HG03520 (cell line): ENCODE measurements around the gene SPRR1A.

Experiments
- ATAC-seq: cut with Tn5 transposase; IDR thresholded peaks from one replicate; pipeline ENCODE4 v1.9.1; 2021; ENCODE audit warnings: mild to moderate bottlenecking, moderate library complexity; ENCODE audit not compliant: unreplicated experiment

SPRR1A gene, protein sequence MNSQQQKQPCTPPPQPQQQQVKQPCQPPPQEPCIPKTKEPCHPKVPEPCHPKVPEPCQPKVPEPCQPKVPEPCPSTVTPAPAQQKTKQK

DNA sequence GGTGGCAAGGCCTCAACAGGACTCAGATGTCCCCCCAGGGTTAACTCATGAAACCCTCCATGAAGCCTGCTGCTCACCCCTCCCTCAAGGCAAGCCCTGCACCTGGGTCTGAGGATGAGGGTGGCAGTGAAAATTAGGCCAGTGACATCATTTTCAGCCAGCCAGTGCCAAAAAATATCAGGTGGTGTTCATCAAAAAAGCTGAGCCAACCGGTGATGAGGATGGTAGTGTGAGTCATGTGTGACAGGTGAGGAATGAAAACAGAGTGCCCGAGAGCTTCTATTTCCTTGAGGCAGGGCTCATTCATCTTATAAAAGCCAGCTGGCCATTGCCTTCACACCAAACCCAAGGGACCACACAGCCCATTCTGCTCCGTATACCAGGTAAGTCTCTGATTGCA is at the start of gene SPRR1A:
TSS of gene SPRR1A (plus strand) at position 339 of the 400 bp plus-strand sequence. CDS start 1,150 bp downstream, outside the sequence.
- no peak for ATAC-seq

DNA sequence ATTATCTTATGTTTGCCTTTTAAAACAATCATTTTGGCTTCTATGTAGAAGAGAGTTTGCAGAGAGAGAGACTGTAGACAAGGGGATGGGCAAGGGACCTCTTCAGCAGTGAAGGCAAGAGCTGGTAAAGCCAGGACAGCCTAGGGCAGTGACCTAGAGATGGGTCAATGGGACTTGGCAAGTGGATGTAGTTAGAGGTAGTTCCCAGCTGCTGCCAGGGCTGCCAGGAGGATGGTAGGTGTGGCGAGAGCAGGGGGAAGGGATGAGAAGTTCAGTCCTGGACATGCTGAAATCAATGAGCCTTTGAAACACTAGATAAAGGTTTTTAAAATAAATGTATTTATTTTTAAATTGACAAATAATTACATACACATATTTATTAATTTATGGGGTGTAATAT is 43.3 kb upstream of the SPRR1A start:
- no peak for ATAC-seq

DNA sequence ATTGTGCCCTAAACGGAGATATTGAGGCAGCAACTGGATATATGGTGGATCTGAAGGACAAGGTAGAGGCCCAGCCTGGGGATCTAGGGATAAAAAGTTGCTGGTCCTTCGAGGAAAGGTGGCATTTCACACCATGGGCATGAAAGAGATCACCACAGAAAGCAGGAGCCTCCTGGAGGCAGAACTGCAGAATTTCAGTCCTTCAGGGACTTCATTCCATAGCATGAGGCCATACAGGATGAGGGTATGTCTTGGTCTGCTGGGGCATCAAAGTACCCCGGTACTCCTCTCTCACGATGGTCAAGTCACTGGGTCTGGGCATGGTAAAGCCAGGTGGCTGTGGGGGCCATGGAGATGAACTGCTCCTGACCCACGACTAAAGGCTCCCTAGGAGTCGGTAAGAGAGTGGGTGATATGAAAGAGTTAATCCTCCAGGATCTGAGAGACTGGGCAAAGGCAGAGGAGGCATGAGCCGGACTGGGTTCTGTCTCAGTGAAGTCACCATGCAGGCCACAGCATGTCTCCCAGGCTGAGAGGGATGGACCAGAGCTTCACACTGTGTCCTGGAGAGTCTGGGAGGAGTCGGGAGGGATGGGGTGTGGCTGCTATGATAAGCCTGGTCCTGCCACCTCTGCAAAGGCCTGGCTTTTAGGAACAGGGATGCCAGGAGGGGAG is 42.7 kb upstream of the SPRR1A start:
- ATAC-seq = no peak

- no peak for ATAC-seq
Observed at GRCh38 chr1:152942161-152942560, 41.7 kb upstream of the SPRR1A start.

- no peak for ATAC-seq
Observed at GRCh38 chr1:152946248-152946647, 37.6 kb upstream of the SPRR1A start.

- no peak for ATAC-seq
Observed at GRCh38 chr1:152946651-152947256, 37.1 kb upstream of the SPRR1A start, which contains the start of gene SPRR5. SPRR5 (plus strand) TSS chr1:152947206; CDS start chr1:152948555, 1,349 bp downstream.

DNA sequence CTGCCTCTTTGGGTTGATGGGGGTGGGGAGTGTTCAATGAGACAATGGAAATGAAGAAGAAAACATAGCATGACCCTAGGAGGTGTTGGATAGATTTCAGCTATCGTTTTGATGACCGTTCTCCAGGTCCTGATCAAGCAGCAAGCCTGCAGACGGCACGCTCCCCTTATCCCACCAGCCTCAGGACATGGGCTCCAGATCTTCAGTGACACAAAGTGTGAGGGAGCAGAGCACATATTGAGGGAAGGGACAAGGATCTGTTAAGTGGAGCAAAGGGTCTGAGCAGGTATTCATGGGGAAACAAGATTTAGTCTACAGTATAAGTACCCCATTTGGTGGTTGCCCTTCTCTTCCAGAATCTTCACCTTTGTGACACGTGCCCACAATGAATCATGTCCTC is 32.2 kb upstream of the SPRR1A start:
- ATAC-seq = no peak

DNA sequence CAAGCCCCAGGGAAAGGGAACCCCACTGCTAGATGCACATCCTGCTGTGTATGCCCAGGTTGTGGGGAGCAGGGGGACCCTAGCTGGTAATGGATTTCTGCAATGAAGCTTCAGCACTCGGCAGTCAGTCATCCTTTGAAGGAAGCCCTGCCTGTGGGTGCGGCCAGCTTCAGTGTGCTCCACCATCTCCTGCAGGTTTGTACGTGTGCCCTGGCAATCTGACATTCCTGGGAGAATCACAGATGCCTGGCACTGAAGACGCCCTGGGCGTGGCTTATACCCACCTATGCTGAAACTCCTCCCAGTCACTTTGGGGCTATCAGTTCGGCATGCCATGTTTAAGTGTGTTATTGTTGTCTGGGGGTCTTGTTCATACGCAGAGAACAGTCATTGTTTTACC is 30.1 kb upstream of the SPRR1A start:
- no peak for ATAC-seq

DNA sequence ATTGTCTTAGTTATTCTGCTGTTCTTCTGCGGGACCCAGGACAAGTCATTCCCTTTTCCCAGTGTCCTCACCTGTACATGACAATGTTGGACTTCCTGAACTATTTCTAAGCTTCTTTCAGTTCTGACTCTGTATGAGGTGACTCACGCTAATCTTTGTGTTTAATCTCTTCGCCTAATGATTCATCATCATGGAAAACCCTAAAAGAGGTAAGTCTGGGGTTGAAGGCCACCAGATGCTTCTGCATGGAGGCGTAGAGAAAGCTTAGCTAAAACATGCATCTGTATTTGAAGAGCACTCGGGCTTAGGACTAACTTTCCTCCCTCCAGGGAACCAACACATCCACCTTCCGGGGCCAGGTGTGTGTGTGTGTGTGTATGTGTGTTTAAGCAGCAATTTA is 29.4 kb upstream of the SPRR1A start:
- no peak for ATAC-seq

DNA sequence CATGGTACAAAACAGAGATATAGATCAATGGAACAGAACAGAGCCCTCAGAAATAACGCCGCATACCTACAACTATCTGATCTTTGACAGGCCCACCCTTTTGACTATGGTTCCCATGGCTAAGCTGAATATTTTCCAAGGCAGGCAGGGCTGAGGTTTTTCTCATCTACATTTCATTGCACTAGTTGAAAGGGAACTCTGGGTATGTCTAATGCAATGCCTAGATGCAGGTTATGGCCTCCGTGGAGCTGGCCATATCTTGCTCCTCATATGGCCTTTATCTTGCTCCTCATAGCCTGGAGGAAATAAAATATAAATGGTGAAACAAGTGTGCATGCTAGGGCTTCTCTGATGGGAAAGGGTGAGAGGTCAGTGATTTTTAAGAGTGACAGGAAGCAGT is 26.3 kb upstream of the SPRR1A start:
- no peak for ATAC-seq

DNA sequence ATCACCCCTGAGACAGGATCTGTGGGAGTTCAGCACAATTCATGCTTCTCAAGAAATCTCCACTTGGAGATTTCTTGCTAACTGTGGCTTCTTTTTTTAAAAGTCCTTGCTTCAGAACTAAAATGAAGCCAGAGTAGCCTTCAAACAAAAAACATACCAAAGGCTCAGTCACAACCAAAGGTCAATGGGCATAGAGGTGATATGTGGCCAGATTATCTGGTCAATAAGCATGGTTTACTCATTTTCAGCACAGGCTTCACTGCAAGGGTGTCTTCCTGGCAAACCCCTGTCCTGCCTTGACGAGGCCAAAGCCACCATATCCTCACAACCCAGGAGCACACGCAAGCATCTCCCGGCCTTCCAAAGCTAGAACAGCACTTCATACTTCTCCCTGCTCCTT is 24.6 kb upstream of the SPRR1A start:
- ATAC-seq = no peak

DNA sequence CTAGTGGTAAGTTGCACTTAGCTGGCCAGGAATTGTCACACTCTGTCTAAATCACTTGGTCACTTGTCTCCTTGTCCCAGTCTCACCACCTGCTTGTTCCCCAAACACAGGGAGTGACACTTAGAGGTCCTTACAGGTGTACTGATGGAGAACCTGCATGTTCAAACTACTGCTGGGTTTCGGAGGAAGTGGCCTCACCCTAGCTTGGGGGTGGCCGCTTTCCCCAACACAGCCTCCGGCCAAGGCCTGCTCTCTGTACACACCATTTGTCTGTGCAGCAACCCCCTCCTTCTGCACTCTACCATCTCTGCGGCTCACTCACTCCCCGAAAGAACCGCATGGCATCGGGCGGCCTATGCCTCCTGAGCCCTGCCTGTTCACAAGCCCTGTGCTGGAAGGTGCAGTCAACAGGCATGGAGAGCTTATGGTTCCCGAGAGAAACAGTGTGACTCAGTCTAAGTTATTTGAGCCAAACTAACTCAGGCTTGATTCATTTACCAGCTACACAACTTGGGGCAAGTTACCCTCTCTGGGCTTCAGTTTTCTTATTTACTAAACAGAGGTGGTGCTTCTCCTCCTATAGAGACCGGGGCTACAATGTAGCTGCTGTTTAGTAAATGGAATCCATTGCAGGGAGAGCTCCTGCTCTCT is 24.0 kb upstream of the SPRR1A start:
- ATAC-seq = no peak

DNA sequence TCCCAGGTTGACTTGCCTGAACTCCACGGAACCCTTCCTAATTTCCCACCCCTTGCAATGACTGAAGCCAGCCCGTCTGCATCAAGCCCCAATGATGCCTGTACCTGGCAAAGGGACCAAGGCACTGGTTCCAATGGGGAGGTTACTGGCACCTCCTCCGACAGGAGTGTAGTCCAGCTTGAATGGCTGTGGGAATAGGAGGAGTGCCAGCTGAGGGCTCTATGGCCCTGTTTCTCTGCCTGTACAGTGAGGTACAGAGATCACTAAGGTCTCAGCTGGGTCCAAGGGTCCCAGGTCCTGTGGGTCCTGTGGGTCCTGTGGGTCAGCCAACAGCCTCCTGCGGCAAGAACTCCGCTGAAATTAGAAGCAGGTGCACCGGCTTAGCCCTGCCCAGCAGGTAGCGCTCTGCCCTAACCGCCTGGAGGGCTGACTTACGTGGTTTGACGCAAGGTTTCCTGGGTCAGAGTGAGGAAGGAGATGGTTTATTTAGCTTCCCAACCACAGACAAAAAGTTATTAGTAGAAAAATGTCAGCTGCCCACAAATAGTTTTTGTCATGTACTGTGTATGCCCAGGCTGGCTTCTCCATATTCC is 23.3 kb upstream of the SPRR1A start:
- peak; percentile 50 for ATAC-seq

- no peak for ATAC-seq
Observed at GRCh38 chr1:152961226-152961891, 22.5 kb upstream of the SPRR1A start.

GRCh38 chr1:152962876-152963415 is 20.9 kb upstream of the SPRR1A start:
- no peak for ATAC-seq

DNA sequence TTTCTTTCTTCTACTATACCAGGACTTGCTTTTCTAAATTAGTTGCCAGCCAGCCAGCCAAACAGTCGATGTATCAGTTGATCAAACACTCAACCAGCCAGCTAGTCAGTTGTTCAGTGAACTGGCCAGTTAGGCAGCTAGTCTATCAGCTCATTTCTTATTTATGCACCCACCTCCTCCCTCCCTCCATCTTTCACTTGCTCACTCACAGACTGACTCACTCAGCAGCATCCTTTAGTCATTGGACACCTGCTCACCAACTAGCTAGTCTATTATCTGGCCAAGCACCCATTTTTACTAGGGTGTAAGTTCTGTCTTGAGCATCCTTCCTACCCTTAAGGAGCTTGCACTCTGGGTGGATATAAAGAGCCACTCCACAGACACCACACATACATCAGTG is 19.3 kb upstream of the SPRR1A start:
- no peak for ATAC-seq

DNA sequence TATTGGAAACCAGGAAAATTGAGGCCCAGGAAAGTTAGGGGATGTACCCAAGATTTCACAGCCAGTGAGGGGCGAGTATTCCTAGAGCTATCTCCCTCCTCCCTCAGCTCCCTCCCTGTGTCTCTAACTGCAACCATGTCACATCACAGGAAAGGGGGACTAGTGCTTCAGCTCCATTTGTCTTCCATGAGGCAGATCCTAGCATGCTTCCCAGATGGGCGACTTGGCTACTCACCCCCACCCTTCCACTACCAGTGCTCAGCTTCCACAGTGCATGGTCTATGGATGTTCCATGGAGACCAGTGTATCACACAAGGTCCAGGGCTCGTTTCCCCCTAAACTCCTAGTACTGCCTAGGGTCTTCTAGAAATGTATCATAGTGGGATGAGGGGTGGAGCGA is 18.0 kb upstream of the SPRR1A start:
- no peak for ATAC-seq

DNA sequence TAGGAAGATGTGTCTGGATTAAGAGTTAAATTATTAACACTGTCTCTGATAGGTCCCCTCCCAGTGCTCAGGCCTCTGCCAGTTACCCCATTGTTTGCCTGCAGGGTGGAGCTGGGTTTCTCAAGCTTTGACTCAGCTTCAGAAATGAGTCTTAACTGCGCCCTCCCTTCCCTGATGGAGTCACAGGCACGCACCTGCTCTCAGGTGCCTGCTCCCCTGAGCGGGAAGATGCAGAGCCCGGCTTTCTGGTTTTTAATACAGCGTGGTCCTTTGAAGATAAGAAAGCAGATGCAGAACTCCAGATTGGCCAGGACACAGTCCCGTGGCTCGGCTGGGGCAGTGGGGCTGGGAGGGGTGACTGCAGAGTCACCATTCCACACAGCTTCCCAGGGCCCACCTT is 16.7 kb upstream of the SPRR1A start:
- ATAC-seq = no peak

- ATAC-seq = peak; percentile 90
Observed at GRCh38 chr1:152968248-152968647, 15.6 kb upstream of the SPRR1A start.

GRCh38 chr1:152969036-152969435 is 14.8 kb upstream of the SPRR1A start:
- ATAC-seq = no peak

GRCh38 chr1:152970495-152970894 is 13.4 kb upstream of the SPRR1A start, which contains the start of gene SPRR4:
SPRR4 (plus strand) TSS chr1:152970648; CDS start chr1:152971891, 1,243 bp downstream.
- no peak for ATAC-seq
